K562 (cell line): Measurements from ENCODE around the gene FAM161A. TPM values are rescaled to one million over a fixed set of nuclear protein-coding genes. Genes with fewer than 3 reads are reported as not detected.

Experiments used
- ATAC-seq: fragments of 200-7000 bp; cut with Tn5 transposase; 3 replicates; pipeline ENCODE4 v1.9.1; 2020; ENCODE audit warnings: moderate library complexity
- BruUV-seq: library from RNA; stranded (reverse); fragments of 400-500 nt; replicated peaks from 2 replicates; lab custom pipeline; 2021; lab: Mats Ljungman, UMichigan
- CTCF ChIA-PET: fragments of 300-600 bp; formaldehyde crosslinking; extraction: SDS; loops from one replicate; lab custom pipeline; 2021; ENCODE audit warnings: low intra/inter-chr PET ratio; lab: Yijun Ruan, JAX
- POLR2A ChIA-PET: fragments of 300-600, 350-650 bp; sonication (Branson Sonifier 250); formaldehyde crosslinking; extraction: SDS; loops from one replicate; lab custom pipeline; 2021; ENCODE audit warnings: antibody characterized with exemption, inconsistent platforms; lab: Yijun Ruan, JAX
- DNase-seq, 4 experiments: peaks; one replicate each; pipeline versions ENCODE4 v3.0.0 to v3.0.0-alpha.2; 2011 to 2018; ENCODE audit warnings: low spot score in 3 of 4, mixed read lengths in 3 of 4; ENCODE audit errors: extremely low read depth in 1 of 4
- FAIRE-seq: peaks from 2 replicates; lab custom pipeline; 2011; peaks lifted over from hg19 to GRCh38; lab: Jason Lieb, UNC
- H2AFZ ChIP-seq: 2 replicates; pipeline ENCODE4 v1.6.0; 2011; ENCODE audit warnings: low read depth, low read length, control low read depth, inconsistent platforms
- H3K27ac ChIP-seq: fragments of 200-600 bp; 3 replicates; pipeline ENCODE4 v1.8.0; 2011; ENCODE audit warnings: low read depth, mild to moderate bottlenecking, control low read depth, inconsistent platforms, low read length, moderate library complexity, mixed read lengths; ENCODE audit errors: extremely low read depth
- H3K27me3 ChIP-seq, 2 experiments: fragments of 300-600 bp in 1 of 2; 2 replicates in 1 of 2; 3 replicates in 1 of 2; pipeline versions ENCODE4 v1.6.0 to v1.8.0; 2011; ENCODE audit warnings: inconsistent platforms in 2 of 2, low read length in 2 of 2, mild to moderate bottlenecking in 1 of 2, mixed read lengths in 1 of 2, moderate library complexity in 1 of 2; ENCODE audit not compliant: control insufficient read depth in 2 of 2, insufficient read depth in 2 of 2
- H3K36me3 ChIP-seq: fragments of 300-600 bp; 3 replicates; pipeline ENCODE4 v1.8.0; 2011; ENCODE audit warnings: mild to moderate bottlenecking, low read length, inconsistent platforms; ENCODE audit not compliant: control insufficient read depth, insufficient read depth
- H3K4me1 ChIP-seq, 2 experiments: fragments of 200-600 bp in 1 of 2; replicated peaks in 1 of 2; 2 replicates in 1 of 2; 3 replicates in 1 of 2; pipeline versions ENCODE4 v1.5.1 to v1.8.0; 2011; ENCODE audit warnings: inconsistent platforms in 2 of 2, low read length in 2 of 2, mild to moderate bottlenecking in 1 of 2, mixed read lengths in 1 of 2, moderate library complexity in 1 of 2; ENCODE audit not compliant: control insufficient read depth in 2 of 2, insufficient read depth in 2 of 2
- H3K4me2 ChIP-seq: 2 replicates; pipeline ENCODE4 v1.6.1; 2011; ENCODE audit warnings: low read length, control low read depth, inconsistent platforms, mixed read lengths; ENCODE audit not compliant: insufficient read depth
- H3K4me3 ChIP-seq: fragments of 200-600 bp; sonication (generic), shearing (Covaris generic); 2 replicates; pipeline ENCODE4 v1.5.1; 2016; ENCODE audit warnings: control low read depth, inconsistent platforms
- H3K79me2 ChIP-seq: fragments of 200-600 bp; 3 replicates; pipeline ENCODE4 v1.8.0; 2011; ENCODE audit warnings: low read length, inconsistent platforms; ENCODE audit not compliant: control insufficient read depth, insufficient read depth
- H3K9ac ChIP-seq, 2 experiments: 2 replicates each; pipeline versions ENCODE4 v1.6.0 to v1.6.1; 2011; ENCODE audit warnings: low read depth in 2 of 2, low read length in 2 of 2, control low read depth in 1 of 2, inconsistent platforms in 1 of 2, mild to moderate bottlenecking in 1 of 2, mixed read lengths in 1 of 2; ENCODE audit not compliant: insufficient read depth in 1 of 2
- H3K9me1 ChIP-seq: one replicate; pipeline ENCODE4 v1.6.0; 2011; ENCODE audit warnings: inconsistent platforms, mild to moderate bottlenecking, low read length, moderate library complexity; ENCODE audit not compliant: control insufficient read depth, insufficient read depth
- H3K9me3 ChIP-seq: replicated peaks from 2 replicates; pipeline ENCODE4 v1.5.1; 2011; ENCODE audit warnings: low read depth, low read length, inconsistent platforms; ENCODE audit not compliant: control insufficient read depth, insufficient read depth
- H4K20me1 ChIP-seq: replicated peaks from 2 replicates; pipeline ENCODE4 v1.6.1; 2011; ENCODE audit warnings: low read length, inconsistent platforms, mixed read lengths; ENCODE audit not compliant: control insufficient read depth, insufficient read depth
- AFF4 ChIP-seq: sonication (generic); formaldehyde crosslinking; IDR thresholded peaks from 2 replicates; pipeline ENCODE4 v1.8.0; 2023; ENCODE audit warnings: mild to moderate bottlenecking, missing genetic modification reagents
- CAMTA2 ChIP-seq: fragments of 250-450 bp; sonication (Bioruptor Pico); conservative IDR thresholded peaks from 2 replicates; pipeline ENCODE4 v1.5.1; 2022
- FOS ChIP-seq: IDR thresholded peaks from 3 replicates; pipeline ENCODE4 v1.6.1; 2011; ENCODE audit not compliant: insufficient read length; ENCODE audit errors: extremely low read depth
- IRF2 ChIP-seq: sonication (generic); formaldehyde crosslinking; IDR thresholded peaks from 2 replicates; pipeline ENCODE4 v1.8.1; 2022; ENCODE audit warnings: mild to moderate bottlenecking, missing genetic modification reagents
- NCOA4 ChIP-seq: fragments of 450-650 bp; IDR thresholded peaks from 2 replicates; pipeline ENCODE4 v1.6.1; 2018; ENCODE audit warnings: mild to moderate bottlenecking; ENCODE audit not compliant: partially characterized antibody
- PHB ChIP-seq: fragments of 250-450 bp; sonication (Bioruptor Pico); IDR thresholded peaks from 2 replicates; pipeline ENCODE4 v1.5.0; 2021
- RB1 ChIP-seq: fragments of 450-650 bp; IDR thresholded peaks from 2 replicates; pipeline ENCODE4 v1.6.1; 2017; ENCODE audit warnings: low read depth, mild to moderate bottlenecking
- RBM14 ChIP-seq: fragments of 200-400 bp; formaldehyde crosslinking; IDR thresholded peaks from 2 replicates; pipeline ENCODE4 v1.6.1; 2018; ENCODE audit warnings: low read depth, mild to moderate bottlenecking, low read length, moderate library complexity, borderline replicate concordance; ENCODE audit not compliant: insufficient read depth
- STAT5B ChIP-seq: fragments of 250-450 bp; sonication (Bioruptor Pico); IDR thresholded peaks from 2 replicates; pipeline ENCODE4 v1.8.0; 2021; ENCODE audit warnings: mild to moderate bottlenecking, inconsistent platforms
- TEAD2 ChIP-seq: fragments of 450-650 bp; IDR thresholded peaks from 2 replicates; pipeline ENCODE4 v1.6.1; 2016; ENCODE audit warnings: missing genetic modification characterization, control low read depth, missing compliant biosample characterization
- TRIM24 ChIP-seq, 2 experiments: fragments of 450-650 bp; IDR thresholded peaks; 2 replicates each; pipeline ENCODE4 v1.6.1; 2016
- ZNF639 ChIP-seq, 2 experiments: fragments of 200-800 bp in 1 of 2; sonication (Bioruptor generic) in 1 of 2; sonication (generic) in 1 of 2; formaldehyde crosslinking in 1 of 2; IDR thresholded peaks in 1 of 2; conservative IDR thresholded peaks in 1 of 2; 2 replicates each; pipeline versions ENCODE4 v1.5.0 to v1.6.1; 2016 to 2020; ENCODE audit warnings: missing compliant biosample characterization in 1 of 2, missing genetic modification characterization in 1 of 2, missing genetic modification reagents in 1 of 2
- WGBS: fragments of 100-300 bp; shearing (Covaris generic); methylation state at CpG from one replicate; pipeline ENCODE4 v1.1.6; 2016; ENCODE audit warnings: low coverage, mixed read lengths; ENCODE audit not compliant: insufficient coverage; ENCODE audit errors: missing lambda C conversion rate; 5-methylcytosine and 5-hydroxymethylcytosine counted together
- in situ Hi-C: fragments of 300-500 bp; cut with MboI; formaldehyde crosslinking; loops from 4 replicates; pipeline ENCODE4 v1.15.0; 2018; ENCODE audit warnings: inconsistent platforms, mixed read lengths
- intact Hi-C: fragments of 100-400 bp; cut with micrococcal nuclease; formaldehyde crosslinking; loops from 2 replicates; pipeline ENCODE4 v1.14.2; 2022
- polyA plus RNA-seq, 8 experiments: library from polyadenylated mRNA; depleted of rRNA in 4 of 8; stranded (reverse) in 5 of 8; unstranded in 3 of 8; fragments of >200 nt; fragmentation: Nextera tagmentation in 2 of 8; fragmentation: Illumina TruSeq in 1 of 8; extraction: Ambion mirVana in 2 of 8; extraction: Trizol in 1 of 8; gene quantifications; 2 replicates each; pipeline versions ENCODE4 v1.2.1 to v1.2.3, GENCODE V29; 2011 to 2014; ENCODE audit warnings: inconsistent platforms in 1 of 8, missing spikeins in 1 of 8
- total RNA-seq, 7 experiments: library from RNA; depleted of rRNA in 6 of 7; stranded (reverse); fragments of >200 nt in 6 of 7; fragmentation: Illumina TruSeq in 2 of 7; extraction: Trizol in 2 of 7; gene quantifications; 2 replicates each; pipeline versions ENCODE4 v1.2.1 to v1.2.3, GENCODE V29; 2011 to 2021; ENCODE audit warnings: low replicate concordance in 1 of 7

FAM161A gene
- total and polyA plus RNA-seq, 9 of the 15 experiments (the other 6 are each of a cell fraction or from before 2014, with no cell fraction given), result 0.27 to 1.4 (median 0.80) TPM

GRCh38 chr2:61841286-61841685 is 12.6 kb downstream of the FAM161A start:
- Histone ChIP-seq H3K4me2 (no peak overlapping the region), H3K4me3 (no peak overlapping the region), H3K27me3 (no peaks in the 10 kb centered on the region; a peak in 2 of 5 replicates), H3K4me1 (no peaks in the 10 kb centered on the region), H3K9me3 (no peaks in the 10 kb centered on the region)
- POLR2A ChIA-PET, result interaction anchor here (1.1 kb wide), 1 partner anchor 10 kb away, joined by 4 read pairs; no protein-coding TSS in a partner anchor
- CTCF ChIA-PET, result interaction anchor here (0.5 kb wide), 1 partner anchor 16 kb away, joined by 4 read pairs; no protein-coding TSS in a partner anchor
- no TSS peak for BruUV-seq
- no peak for DNase-seq
- intact Hi-C loops, result no loop called here
- TF ChIP-seq FOS (no peak), RBM14 (no peak), RB1 (no peak), IRF2 (CRISPR knock-in tag) (no peak), NCOA4 (no peak), CAMTA2 (CRISPR knock-in tag) (no peak)
- TF ChIP-seq, all 486 proteins: peak for 0
- Histone ChIP-seq H3K36me3 (no peaks in the 10 kb centered on the region), H4K20me1 (no peaks in the 10 kb centered on the region), H2AFZ (no peak overlapping the region), H3K9me1 (no peaks in the 10 kb centered on the region), H3K79me2 (no peaks in the 10 kb centered on the region), H3K27ac (no peak overlapping the region), H3K9ac (no peak overlapping the region)
- in situ Hi-C loops, result no loop called here
- 2% methylated on average over 3 of the region's 3 CpGs for WGBS
- FAIRE-seq (no peak), ATAC-seq (no peak)

GRCh38 chr2:61834893-61835292 is 19.0 kb downstream of the FAM161A start:
- in situ Hi-C loops (no loop called here), intact Hi-C loops (no loop called here)
- Histone ChIP-seq H3K4me2 (no peak overlapping the region), H3K9ac (no peak overlapping the region), H3K9me1 (no peaks in the 10 kb centered on the region), H3K4me1 (no peaks in the 10 kb centered on the region), H2AFZ (no peak overlapping the region), H3K4me3 (no peak overlapping the region), H3K9me3 (no peaks in the 10 kb centered on the region), H3K36me3 (no peaks in the 10 kb centered on the region), H3K27ac (no peak overlapping the region), H3K27me3 (no peaks in the 10 kb centered on the region), H4K20me1 (no peaks in the 10 kb centered on the region), H3K79me2 (no peaks in the 10 kb centered on the region)
- BruUV-seq, result no TSS peak
- ChIA-PET POLR2A (no interaction called here), CTCF (no interaction called here)
- FAIRE-seq (no peak), ATAC-seq (no peak), DNase-seq (no peak)
- 43% methylated on average over 1 of the region's 1 CpG for WGBS
- no peak for TF ChIP-seq AFF4 (CRISPR knock-in tag)
- no peak for TF ChIP-seq TRIM24 (IDR thresholded peaks at IDR 0.05)
- TF ChIP-seq ZNF639 (CRISPR knock-in tag; conservative IDR thresholded peaks at IDR 0.05 in 1 of 2, IDR thresholded peaks at IDR 0.05 in 1 of 2), result no peak
- TF ChIP-seq TEAD2 (tag), result no peak
- no peak for TF ChIP-seq STAT5B
- TF ChIP-seq PHB (CRISPR knock-in tag), result no peak
